Measurements from ENCODE around the gene RALGPS1.

The RALGPS1 gene

DNA sequence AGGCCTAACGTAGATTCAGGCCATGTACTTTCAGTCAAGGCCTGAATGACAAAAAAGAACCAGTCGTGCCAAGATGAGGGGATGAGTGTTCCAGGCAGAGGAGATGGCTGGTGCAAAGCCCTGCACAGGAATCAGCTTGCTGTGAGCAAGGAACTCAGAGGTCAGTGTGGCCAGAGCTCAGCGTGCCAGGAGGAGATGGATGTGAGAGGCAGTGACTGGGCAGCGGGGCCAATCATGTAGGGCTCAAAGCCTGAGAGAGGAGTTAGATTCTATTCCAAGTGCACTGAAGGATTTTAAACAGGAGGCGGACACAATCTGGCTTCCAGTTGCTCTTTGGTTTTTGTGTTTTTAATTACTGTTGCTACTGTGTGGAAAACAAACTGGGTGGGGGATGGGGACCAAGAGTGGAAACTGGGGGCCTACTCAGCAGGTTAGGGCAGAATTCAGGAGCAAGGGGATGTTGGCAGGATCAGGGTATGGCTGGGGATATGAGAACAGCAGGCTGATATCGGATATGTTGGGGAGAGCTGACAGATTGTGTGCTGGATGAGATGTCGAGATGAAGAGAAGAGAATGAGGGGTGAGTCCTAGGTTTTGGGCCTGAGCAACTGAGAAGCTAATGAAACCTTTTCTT lies 143.5 kb downstream of the RALGPS1 start:
- DNase-seq = no peak

DNA sequence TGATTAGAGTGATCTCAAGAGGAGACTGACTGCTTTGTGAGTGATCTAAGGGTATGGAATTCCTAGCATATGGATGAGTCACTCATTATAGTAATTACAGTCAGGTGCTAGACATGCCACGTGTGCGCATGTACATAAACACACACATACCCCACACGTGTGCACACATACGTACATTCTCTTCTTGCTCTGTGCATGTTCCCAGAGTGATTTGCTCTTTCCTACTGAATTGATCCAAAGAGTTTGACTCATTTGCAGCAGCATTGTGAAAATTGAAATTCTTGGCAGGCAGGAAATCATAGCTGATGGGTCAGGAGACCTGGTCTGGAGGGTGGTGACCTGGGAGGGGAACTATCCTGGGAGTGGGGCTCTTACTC lies 144.1 kb downstream of the RALGPS1 start:
- DNase-seq = peak; percentile 40

DNA sequence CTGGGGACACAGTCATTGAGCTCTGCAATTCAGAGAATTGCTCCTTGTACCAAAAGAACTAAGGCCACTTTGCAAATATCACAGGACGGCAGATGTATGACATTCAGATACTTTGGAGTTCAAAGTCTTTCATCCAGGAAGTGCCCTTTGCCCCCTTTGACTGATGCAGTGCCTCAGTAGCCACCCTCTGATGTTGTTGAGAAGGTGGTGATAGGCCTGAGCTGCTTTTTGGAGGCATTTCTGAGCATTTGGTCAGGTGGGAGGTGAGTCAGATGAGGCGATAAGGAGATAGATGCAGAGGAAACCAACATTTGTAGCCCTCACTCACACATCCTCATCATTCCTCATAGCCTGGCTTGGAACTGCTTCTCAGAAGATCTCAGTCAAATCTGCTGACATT lies 144.4 kb downstream of the RALGPS1 start:
- DNase-seq = no peak

DNA sequence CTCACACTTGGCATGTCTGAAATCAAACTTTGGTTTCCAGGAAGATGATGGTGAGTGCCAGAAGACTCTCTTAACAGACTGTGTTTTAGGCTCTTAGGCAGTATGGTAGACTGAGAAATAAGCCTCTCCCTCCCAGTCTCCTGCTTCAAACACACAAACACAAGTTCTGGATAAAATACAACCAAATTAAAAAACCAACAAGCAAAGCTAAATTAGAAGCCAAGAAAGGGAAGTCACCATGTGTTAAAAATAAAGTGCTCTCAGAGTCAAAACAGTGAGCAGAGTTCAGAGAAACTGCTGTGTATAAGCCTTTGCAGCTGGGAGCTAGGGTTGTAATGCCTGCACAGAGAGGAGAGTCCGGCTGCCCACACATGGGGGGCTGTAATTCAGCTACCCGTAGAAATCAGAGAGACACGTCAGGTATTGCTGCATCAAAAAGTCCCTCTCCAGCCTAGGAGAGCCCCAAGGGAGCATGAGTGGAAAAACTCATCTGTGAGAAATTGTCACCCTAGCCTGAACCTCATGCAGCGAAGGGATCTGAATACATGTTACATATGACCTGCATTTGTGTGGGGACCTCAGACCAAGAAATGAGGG lies 145.3 kb downstream of the RALGPS1 start:
- DNase-seq = no peak

DNA sequence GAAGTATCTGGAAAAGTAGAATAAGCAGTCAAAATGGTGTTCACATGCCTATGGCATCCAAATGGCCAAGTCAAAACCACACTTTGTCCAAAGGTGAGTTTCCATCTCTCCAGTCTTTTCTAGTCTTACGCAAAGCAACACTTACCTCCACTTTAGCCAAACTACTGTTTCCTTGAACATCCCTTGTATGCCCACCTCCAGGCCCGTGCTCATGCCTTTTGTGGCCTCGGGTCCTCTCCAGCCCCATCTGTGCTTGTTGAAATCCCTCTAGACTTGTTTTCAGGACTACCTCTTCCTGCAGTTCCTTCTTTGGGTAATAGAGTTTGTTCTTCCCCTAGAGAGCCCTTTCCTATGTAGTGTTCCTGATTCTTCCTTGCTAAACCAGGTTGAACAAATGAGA lies 146.8 kb downstream of the RALGPS1 start:
- DNase-seq = no peak

DNA sequence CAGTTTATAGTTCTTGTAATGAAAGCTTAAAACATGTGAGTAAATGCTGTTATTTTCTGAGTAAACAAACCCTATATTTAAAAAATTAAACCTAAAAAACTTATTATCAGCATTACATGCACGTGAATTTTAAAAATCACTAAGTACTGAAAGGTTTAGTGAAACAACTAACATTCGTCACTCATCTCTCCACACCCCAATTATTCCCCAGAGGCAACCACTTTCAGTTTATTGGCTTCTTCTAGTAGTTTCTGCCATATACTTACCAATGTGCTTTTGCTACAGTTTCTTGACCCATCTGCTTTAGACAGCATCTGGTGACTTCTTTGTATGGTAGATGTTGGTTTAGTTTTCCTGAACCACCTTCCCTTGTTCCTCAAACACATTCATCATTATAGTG lies 149.8 kb downstream of the RALGPS1 start:
- DNase-seq = no peak

DNA sequence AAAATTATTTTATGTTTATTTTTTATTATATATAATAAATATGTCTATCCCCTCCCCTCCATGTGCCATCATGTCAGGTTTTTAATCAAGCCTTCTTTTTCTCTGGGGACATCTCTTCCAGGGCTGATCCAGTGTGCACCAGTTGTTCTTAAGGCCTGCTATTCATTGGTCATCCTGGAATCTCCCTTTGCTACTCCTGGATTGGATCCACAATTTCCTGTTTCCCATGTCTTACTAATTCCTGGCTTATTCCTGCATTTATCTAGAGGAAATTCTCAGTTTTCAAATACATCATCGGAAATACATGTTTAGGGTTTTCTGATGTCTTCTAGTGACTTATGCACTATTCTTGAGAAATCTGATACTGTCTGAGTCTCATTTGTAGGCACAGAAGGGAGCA lies 151.0 kb downstream of the RALGPS1 start:
- no peak for DNase-seq

DNA sequence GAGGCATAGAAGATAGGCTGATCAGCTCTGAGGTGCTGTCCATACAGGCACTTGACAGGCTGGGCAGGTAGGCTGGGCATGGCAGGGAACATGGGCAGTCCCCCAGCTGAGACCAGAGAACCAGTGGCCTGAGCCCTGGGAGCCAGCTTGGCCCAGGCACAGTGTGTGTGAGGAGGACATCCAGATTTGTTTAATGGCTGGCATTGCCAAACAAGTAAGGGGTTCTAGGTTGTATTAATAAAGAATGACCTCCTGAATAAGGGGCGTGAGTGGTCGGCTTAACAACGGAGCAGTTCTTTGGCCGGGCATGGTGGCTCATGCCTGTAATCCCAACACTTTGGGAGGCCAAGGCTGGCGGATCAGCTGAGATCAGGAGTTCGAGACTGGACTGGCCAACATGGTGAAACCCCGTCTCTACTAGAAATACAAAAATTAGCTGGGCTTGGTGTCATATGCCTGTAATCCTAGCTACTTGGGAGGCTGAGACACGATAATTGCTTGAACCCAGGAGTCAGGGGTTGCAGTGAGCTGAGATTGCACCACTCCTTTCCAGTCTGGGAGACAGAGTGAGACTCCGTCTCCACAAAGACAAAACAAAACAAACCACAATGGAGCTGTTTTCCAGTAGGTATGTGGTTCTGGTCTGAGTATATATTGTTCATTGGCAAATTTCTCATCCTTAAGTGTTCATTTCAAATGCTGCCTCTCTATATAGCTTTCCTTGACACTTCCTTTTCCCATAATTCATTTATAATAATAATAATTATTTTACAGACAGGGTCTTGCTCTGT lies 151.7 kb downstream of the RALGPS1 start:
- no peak for DNase-seq

DNA sequence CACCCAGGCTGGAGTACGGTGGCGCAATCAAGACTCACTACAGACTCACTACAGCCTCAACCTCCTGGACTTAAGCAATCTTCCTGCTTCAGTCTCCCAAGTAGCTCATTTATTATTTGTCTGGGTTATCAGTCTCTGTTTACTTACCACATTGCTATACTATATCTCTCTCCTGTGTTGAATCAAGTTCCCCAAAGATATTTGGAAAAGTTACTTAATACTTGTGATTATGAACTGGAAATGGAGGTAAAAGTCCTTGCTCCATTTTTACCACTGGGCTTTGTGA lies 152.2 kb downstream of the RALGPS1 start:
- DNase-seq = no peak

DNA sequence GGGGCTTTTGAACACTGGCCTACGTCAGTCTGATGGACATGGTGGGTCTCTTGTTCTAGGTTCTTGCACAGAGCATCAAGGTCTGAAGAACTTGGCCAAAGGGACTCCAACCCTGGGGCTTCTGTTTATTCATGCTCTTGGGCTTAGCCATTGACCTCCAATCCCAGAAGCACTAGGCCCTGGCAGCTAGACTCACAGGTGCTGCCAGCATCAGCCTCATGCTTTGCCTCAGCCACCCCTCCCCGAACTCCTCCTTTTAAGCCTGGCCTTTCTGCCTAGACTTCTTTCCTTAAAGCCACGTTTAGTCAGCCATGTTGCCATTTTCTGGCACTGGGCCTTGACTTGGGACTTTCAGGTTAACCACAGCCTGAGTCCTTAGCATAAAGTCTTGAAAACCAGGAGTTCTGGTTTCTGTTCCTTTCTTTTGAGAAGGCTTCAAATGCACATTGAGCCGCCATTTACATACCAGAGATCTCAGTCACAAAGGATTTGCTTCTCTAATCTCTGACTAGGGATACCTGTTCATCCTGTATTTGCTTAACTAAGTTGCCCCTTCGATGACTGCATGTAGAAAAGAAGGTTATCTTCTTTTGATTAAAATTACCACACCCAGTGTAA lies 153.1 kb downstream of the RALGPS1 start:
- DNase-seq = no peak

DNA sequence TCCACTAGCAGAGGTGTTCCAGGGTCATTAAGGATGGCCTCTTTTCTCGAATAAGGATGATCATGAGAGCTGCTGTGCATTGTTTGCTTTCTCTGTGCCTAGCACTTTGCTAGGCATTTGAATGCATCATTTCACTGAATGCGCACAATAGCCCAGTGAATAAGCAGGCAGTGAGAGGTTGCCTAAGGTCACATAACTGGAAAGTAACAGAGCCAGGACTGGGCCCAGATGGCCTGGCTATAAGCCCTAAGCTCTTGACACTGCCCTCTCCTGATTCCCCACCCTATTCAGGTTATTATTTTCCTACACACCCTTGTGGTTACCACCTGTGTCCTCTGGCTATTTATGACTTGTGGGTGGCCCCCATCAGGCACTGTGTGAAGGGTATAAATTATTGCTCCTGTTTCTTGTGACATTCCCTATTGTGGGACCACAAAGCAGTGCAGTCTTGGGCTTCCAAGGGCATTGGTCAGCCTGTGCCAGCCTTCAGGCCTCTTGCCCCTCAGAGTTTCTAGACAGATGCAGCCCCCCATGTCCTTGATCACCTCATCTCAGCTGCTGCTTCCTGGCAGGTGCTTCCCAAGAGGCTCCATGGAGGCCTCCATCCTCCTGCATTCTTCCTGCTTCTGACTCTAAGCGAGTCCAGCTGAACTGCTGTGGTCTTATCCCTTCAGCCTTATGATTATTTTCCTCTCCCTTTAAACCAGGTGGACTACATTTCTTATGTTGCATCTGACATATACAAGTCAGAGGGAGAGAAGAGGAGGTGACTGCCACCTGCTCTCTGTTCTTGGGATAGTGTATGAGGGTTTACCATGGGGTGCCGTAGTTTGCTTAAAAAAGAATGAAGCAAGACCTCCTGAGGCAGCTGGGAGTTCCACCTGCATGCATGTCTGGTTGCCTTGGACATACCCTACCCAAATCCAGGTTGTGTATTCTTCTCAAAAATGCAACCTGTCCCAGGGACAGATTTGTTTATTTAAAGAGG lies 160.3 kb downstream of the RALGPS1 start:
- DNase-seq = no peak

DNA sequence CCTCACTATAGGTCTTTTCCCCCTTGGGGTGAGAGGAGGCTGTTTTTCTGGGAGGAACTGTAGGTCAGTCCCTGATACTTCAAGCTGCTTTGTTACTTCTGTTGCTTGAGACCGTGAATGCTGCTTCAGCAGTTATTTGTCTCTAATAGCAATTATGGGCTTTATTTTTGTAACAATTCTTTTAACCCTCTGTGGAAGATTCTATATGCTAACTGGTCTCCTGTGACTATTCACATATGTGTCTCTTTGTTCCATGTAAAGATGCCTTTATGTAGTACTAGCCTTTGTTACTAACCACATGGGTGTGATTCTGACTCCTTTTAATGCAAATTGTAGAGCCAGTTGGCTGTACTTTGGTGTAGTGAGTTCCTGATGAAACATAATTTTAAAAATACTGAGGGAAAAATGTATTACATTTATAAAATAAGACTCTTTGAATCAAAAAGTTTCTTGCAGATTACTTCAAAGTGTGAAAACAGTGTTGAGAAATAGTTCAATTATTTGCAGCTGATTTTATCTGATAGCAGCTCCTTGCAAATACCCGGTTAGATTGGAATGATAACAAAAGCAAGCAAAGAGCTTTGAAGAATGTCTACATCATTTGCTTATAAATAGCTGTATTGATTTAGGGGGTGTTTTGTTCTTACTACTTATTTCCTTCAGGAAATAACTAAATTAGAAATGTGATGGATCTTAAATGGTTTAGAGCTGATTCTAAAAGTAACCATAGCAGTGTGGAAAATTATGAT lies 161.2 kb downstream of the RALGPS1 start:
- no peak for DNase-seq

DNA sequence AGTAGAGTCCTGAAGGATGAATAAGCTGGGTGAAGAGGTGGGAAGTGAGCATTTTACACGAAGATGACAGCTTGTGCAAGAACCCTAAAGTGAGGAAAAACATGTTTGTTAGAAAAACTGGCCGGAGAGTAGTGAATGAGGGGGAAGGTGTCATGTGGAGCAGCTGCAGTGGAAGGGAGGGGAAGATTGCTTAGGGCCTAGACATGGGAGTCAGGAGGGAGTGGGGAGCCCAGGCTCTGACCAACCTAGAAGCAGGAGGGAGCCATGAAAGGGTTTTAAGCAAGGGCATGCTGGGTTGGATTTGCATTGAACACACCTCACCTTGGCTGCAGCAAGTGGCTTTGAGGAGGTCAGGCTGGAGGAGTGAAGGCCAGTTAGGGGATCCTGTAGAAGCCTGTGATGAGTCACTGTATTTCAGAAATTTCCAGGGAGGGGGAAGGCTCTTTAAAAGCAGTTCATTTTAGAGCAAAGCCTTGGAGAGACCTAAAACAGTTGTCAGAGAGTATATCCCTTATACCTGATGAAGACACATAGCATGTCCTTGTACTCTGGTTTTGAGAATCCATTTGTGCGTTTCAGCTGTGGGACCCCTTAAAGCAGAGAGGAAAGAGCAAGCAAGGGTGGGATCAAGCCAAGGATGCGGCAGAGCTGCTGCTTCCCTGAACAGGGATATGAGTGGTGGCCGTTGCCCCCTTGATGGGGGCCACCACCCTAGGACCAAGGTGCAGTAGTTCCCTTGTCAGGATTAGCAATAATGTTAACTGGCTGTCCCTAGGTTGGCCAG lies 162.5 kb downstream of the RALGPS1 start:
- DNase-seq = no peak

DNA sequence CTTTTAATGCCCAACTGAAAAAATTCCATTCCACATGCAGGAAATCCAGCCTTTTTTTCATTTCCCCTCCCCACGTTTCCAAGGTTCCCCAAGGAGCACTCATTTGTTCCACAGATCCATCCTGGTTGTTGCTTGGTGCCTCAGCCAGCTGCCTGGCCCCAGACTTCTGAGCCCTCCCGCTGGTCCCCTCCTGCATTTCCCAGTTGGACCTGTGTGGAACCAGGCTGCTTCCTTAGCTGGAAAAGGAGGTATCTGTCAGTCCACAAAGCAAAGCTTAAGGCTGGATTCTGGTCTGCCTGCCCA lies 163.0 kb downstream of the RALGPS1 start:
- DNase-seq = no peak

DNA sequence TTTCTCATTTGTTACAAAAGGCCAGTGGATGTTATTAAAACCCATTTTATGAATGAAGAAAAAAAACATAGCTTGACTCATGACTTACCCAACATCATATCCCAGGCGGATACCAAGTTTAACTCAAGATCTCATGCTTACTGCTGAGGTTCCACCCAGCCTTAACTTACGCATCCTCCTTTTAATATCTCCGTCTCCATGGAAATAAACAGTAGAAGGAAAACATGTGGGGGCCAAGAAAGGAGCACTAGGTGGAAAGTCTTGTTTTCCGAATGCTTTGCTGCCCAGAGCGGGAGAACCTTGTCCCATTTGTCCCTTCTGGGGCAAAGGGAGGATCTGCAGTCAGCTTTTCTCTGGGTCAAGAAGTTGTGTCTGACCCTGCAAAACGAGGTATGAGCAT lies 163.8 kb downstream of the RALGPS1 start:
- no peak for DNase-seq

DNA sequence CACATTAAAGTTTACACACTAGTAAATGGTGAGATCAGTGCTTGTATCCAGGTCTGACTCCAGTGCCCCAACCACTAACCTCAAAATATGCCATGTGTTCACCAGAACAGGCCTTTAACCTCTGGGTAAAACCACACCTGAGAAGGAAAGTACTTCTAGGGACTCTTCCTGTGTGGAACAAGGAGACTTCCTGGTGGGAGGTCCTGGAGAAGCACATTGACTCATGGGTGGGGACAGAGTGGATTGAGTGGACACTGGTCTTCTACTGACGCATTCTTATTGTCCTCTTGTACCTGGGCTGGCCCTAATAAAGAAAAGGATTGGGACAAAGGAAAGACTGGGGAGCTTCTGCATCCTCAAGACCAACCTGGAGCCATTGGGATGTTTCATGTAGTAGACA lies 164.4 kb downstream of the RALGPS1 start:
- DNase-seq = no peak

DNA sequence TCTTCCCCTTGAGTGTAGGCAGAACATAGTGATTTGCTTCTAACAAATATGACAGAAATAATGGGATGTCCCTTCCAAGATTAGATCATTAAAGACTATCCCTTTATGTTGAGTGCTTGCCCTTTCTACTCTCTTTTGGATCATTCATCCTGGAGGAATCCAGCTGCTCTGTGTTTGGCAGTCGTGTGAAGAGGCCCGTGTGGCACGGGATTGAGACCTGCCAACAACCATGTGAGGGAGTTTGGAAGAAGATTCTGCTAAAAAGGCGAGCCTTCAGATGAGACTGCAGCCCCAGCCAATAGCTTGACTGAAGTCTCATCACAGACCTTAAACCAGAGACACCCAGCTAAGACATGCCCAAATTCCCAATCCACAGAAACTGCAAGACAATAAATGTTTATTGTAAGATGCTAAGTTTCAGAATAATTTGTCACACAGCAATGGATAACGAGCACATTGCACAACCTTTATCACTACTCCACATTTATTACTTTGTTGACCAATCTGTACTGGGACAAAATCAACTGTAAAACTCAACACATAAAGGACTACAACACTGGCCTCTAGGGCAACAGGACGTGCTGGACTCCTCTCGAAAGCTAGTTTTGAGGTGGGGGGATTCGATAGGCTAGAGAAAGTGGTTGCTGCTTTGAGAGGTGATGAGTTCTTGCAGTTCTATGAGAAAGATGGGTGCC lies 165.0 kb downstream of the RALGPS1 start:
- no peak for DNase-seq

DNA sequence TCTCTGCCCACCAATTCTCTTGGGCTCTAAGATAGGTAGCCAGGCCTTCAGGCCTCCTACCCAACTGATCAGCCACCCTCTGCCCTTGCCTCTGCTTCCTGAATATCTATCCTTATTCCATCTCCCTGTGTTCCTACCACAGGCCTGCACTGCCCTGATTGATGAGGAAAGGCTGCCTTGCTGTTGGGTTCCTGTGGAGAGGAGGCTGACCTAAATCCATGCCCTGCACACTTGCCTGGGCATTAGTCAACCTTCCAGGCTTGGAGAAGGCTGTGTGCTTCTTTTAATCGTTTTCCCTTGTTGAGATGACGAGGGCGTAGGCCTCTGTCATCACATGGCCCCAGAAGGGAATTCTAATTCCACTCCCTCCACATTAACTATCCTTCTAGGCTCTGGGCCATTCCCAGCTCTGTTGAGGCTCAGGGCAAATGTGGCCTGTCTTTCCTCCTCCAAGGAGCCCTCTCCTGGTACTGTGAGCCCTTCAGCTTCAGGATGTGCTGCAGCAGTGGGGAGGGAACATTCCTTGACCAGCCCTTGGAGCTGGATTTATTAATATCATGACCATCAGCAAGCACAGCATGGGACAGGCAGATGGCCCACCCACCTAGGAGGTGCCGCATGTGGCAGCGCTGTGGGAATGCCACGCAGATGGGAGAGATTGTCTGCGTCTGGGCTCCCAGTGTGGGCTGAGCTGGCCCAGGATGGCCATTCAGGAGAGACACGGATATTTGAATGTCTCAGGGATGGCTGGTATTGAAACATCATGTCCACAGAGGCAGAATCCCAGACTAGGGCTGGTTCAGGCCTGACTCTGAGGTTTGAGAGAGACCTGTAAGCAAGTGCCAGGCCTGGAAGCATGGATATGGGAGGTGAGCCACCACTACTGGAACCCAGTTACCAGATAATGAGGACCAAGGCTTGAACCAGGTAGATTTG lies 166.9 kb downstream of the RALGPS1 start:
- DNase-seq = no peak

DNA sequence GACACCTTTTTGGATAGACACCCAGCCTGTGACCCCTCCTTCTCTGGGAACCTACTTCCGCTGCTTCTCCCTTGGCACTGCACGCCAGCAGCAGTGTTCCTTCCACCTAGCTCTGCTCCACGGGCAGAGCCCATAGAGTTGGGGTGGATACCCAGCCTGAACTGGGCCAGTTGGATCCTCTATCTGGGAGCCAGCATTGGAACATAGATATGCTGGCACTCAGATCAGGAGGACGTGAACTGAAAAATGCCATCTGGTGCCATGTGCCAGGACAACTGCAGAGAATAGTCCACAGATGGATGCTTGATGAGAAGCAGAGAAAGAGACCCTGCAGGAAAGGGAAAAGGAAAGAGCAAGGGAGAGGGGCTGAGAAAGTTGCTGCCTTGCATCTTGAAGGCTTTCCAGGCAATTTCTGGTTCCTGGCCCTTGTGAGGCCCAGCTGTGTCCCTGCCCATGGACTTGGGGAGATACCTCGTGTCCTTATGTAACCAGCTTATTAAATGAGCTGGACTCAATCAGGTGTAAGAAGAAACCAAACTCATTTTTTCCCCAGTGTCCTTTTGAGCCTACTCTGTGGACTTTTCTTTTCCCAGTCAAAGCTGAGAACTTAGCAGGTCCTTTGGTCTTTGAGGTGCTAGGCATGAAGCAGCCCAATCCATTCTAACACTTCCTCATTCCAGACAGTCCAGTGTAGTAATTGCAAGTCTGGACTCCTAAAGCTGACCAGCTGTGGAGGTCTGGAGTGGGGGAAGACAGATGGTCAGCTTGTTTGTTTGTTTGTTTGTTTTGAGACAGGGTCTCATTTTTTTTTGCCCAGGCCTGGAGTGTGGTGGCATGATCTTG lies 168.8 kb downstream of the RALGPS1 start:
- DNase-seq = no peak
